Measurements from ENCODE around the gene HCN2. TPM values are rescaled to one million over a fixed set of nuclear protein-coding genes. Genes with fewer than 3 reads are reported as not detected.

The HCN2 gene
- total and polyA plus RNA-seq, 9 of the 15 experiments (the other 6 are each of a cell fraction or from before 2014, with no cell fraction given): 0.29 to 4.2 (median 0.82) TPM; not detected in 2

DNA sequence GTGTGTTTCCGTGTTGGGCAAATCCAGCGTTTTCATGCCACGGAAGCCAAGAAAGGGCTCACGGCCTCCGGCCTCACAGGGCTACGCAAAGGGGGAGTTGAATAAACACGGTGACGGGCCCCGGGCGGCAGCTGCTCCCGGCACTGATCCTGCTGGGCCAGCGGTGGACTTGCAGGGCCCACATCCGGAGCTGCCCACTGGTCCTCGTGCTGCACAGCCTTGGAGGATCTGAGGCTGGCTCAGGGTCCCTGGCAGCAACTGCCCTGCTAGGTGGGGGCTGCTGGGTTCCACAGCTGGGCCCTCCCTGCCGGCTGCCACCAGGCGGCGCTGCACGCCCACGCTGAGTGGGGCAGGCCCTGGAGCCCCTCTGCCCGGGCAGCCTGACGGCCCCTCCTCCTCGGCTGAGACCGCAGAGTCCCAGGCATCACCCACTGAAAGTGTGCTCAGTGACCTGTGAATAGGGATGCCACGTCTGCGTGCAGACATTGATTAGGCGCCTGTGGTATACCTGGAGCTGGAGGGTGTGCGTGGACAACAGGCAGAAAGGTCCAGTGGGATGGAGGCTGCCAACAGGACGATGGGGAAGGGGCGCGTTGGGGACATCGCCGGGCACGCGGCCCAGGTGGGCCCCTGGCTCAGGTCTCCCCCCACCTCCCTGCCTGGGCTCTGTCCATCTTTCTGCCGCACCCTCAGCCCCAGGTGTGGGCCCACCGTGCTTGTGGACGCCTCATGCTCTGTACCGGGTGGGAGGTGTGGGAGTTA lies 5.3 kb upstream of the HCN2 start (continued):
- no peak for TF ChIP-seq SNIP1 (IDR thresholded peaks at IDR 0.05; ENCODE audit: low read depth)
- TF ChIP-seq, protein P1, sequence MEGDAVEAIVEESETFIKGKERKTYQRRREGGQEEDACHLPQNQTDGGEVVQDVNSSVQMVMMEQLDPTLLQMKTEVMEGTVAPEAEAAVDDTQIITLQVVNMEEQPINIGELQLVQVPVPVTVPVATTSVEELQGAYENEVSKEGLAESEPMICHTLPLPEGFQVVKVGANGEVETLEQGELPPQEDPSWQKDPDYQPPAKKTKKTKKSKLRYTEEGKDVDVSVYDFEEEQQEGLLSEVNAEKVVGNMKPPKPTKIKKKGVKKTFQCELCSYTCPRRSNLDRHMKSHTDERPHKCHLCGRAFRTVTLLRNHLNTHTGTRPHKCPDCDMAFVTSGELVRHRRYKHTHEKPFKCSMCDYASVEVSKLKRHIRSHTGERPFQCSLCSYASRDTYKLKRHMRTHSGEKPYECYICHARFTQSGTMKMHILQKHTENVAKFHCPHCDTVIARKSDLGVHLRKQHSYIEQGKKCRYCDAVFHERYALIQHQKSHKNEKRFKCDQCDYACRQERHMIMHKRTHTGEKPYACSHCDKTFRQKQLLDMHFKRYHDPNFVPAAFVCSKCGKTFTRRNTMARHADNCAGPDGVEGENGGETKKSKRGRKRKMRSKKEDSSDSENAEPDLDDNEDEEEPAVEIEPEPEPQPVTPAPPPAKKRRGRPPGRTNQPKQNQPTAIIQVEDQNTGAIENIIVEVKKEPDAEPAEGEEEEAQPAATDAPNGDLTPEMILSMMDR (IDR thresholded peaks at IDR 0.05 in 2 of 3, conservative IDR thresholded peaks at IDR 0.05 in 1 of 3; ENCODE audit: insufficient read depth in 2 of 3, low read depth in 1 of 3, low read length in 3 of 3): peak; percentile 71 to 95 (median 89)
- TF ChIP-seq SRF (CRISPR knock-in tag; IDR thresholded peaks at IDR 0.05): no peak
- TF ChIP-seq PTBP1 (IDR thresholded peaks at IDR 0.05; ENCODE audit: low read depth, low read length): peak; percentile 75
- 0 out of 2 replicates have a peak, but pooled peaks have one; percentile 50 for TF ChIP-seq GATAD2A (IDR thresholded peaks at IDR 0.05)
- no peak for TF ChIP-seq RAD51 (IDR thresholded peaks at IDR 0.05; ENCODE audit: borderline replicate concordance, low read depth)
- no peak for TF ChIP-seq E2F3 (CRISPR knock-in tag; IDR thresholded peaks at IDR 0.05)
- no peak for TF ChIP-seq ZBTB26 (CRISPR knock-in tag; IDR thresholded peaks at IDR 0.05)
- TF ChIP-seq, protein P2, sequence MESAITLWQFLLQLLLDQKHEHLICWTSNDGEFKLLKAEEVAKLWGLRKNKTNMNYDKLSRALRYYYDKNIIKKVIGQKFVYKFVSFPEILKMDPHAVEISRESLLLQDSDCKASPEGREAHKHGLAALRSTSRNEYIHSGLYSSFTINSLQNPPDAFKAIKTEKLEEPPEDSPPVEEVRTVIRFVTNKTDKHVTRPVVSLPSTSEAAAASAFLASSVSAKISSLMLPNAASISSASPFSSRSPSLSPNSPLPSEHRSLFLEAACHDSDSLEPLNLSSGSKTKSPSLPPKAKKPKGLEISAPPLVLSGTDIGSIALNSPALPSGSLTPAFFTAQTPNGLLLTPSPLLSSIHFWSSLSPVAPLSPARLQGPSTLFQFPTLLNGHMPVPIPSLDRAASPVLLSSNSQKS (CRISPR knock-in tag; IDR thresholded peaks at IDR 0.05): no peak
- TF ChIP-seq RBM15 (IDR thresholded peaks at IDR 0.05; ENCODE audit: insufficient read depth, low read length): no peak
- TF ChIP-seq RCOR1 (IDR thresholded peaks at IDR 0.05; ENCODE audit: borderline replicate concordance in 1 of 2, low read depth in 2 of 2, low read length in 2 of 2): peak in 1 of 2 experiments; percentile 22; a peak in 1 of 4 replicates
- no peak for TF ChIP-seq ZZZ3 (IDR thresholded peaks at IDR 0.05)
- no peak for TF ChIP-seq NFRKB (IDR thresholded peaks at IDR 0.05; ENCODE audit: low read depth)
- 0 out of 2 replicates have a peak, but pooled peaks have one; percentile 15 for TF ChIP-seq CBFA2T3 (IDR thresholded peaks at IDR 0.05)
- no peak for TF ChIP-seq ZNF165 (CRISPR knock-in tag; IDR thresholded peaks at IDR 0.05; ENCODE audit: borderline replicate concordance)
- TF ChIP-seq ZBTB8A (IDR thresholded peaks at IDR 0.05; ENCODE audit: partially characterized antibody): no peak
- TF ChIP-seq MXD1 (CRISPR knock-in tag; IDR thresholded peaks at IDR 0.05; ENCODE audit: borderline replicate concordance, poor library complexity, severe bottlenecking): no peak
- TF ChIP-seq POLR3A (IDR thresholded peaks at IDR 0.05; ENCODE audit: borderline replicate concordance, extremely low read depth, insufficient read depth, insufficient read length): no peak
- TF ChIP-seq GTF2E2 (tag; IDR thresholded peaks at IDR 0.05): no peak
- no peak for TF ChIP-seq KLF6 (CRISPR knock-in tag; IDR thresholded peaks at IDR 0.05; ENCODE audit: borderline replicate concordance)
- TF ChIP-seq ZBTB49 (CRISPR knock-in tag; IDR thresholded peaks at IDR 0.05; ENCODE audit: borderline replicate concordance): no peak
